GM21528 (cell line): Measurements from ENCODE around the gene HOXD9.

ENCODE experiments used
- ATAC-seq: cut with Tn5 transposase; IDR thresholded peaks from one replicate; pipeline ENCODE4 v1.9.1; 2021; ENCODE audit warnings: mild to moderate bottlenecking, moderate library complexity; ENCODE audit not compliant: unreplicated experiment, low FRiP score

HOXD9 gene

DNA sequence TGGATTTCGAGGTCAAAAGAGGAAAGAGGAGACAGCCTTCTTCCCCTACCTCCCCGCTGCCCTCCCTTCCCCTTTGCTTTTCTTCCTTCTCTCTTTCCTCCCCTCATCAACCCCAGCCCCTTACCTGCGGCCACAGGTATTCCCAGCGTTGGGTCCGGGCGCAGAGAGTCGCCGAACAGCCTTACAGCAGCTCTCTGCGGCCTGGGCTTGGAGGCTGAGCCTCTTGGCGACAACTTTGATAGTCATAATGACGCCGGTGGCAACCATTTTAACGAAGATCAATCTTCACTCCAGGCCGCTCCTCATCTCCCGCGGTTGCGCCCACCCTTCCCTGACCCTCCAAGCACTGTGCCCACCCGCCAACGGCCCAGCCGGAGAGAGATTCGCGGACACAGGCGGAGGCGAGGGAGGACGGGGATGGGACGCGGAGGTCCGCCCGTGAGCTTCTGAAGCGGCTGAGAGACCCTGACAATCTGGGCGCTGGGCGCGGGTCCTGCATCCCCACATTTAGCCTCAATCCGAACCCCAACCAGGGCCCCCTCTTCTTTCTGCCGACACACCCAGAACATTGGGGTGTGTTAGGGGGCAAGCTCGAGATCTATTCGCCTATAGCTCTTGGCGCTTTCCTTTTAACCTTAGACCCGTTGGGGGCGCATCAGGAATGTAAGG, 37.3 kb upstream of the HOXD9 start:
- no peak for ATAC-seq

DNA sequence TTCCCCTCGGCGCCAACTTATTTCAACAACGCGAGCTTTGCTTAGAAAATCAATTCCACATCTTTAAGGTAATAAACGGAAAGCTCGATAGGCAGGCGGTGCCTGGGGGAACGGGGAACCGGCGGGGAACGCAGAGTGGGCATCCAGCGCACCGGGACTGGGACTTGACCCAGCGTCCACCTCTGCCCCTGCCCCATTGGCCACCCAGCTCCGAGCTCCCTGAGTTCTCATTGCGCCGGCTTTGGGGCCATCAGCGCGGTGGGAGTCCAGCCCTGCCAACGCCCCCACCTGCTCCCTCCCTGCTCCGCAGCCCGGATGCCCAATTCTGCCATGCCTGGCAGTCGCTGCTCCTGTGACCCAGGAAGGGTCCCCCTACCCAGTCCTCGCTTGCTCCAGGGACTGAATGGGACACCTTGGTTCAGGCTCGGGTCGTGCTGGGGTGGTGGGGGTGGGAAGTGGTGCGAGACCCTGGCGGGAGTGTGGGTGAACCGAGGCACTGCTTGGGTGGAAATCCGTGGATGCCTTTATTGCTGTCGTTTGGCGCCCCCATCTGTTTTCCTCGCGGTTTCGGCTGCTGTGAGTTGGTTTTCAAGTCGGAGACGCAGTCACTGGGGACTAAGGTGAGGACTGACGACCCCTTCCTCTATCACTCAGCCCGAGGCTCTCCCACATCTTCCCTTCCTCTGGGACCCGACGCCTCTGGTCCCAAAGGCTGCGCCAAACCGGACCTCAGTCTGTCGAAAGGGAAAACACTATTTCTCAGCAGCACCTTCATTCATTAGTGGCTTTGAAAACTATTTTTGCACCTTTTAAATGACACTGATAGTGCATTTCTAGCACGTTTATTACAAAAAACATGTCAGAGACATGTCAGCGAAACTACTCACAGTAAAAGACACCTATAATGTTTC, 36.4 kb upstream of the HOXD9 start:
- ATAC-seq, result no peak

DNA sequence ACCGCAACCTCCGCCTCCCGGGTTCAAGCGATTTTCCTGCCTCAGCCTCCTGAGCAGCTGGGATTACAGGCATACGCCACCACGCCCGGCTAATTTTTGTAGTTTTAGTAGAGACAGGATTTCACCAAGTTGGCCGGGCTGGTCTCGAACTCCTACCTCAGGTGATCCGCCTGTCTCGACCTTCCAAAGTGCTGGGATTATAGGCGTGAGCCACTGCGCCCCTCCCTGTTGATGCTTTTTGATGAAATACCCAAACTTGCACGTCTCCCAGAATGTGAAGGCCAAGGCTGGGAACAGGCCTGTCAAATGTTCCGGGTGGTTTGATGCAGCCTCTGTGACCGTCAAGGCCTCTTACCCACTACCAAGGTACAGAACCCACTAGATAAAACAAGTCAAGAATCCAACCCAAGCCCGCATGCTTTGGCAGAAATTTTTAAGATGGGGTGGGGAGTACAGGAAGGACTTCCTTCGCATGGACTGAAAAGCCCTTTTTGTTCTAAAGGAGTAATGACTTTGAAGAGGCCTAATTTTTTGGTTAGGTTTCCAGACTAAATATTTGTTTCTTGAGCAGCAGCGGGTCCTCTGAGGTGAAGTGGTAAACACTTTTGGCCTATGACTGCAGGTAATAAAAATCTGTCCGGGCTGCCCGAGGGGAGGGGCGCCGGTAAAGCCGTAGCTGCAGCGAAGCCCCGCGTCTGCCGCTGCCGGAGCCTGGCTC, 35.0 kb upstream of the HOXD9 start:
- no peak for ATAC-seq

DNA sequence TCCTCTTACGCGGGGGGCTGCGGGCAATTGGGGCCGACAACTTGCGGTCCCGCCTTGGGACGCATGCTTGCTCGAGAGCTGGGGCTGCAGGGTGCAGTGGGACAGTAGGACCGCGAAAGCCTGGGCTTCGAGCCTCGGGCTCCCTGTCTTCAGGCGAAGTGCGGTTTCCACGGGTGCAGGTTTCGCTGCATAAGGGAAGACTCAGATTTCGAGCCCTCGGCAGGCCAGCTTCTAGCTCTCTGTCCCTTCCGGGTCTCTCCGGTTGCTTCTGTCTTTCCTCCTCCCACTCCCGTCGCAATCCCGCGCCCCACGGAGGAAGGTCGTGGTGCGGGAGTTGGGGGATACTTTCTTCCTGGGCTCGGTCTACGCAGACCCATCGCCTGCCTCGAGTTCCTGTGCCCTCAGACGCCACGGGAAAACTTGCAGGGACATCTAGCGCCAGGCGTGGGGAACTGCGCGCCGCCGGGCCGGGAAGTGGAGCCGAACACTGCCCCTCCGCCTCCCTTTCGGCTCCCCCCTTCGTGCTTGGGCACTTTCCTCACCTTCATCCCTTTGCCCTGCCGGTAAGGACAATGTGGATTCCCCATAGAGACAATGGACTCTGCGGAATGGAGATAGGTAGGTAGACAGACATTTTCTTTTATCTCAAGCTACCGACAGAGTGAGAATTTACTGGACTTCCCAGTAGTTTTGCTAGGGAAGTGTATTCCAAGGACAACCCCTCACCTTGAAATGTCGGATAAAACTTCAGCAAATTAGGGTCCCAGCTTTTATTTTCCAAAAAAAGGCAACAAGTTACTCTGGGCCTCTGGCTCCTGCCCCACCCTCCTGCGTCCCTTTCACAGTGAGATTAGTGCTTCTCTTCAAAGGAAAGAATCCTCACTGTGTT, 34.2 kb upstream of the HOXD9 start:
- ATAC-seq, result no peak

DNA sequence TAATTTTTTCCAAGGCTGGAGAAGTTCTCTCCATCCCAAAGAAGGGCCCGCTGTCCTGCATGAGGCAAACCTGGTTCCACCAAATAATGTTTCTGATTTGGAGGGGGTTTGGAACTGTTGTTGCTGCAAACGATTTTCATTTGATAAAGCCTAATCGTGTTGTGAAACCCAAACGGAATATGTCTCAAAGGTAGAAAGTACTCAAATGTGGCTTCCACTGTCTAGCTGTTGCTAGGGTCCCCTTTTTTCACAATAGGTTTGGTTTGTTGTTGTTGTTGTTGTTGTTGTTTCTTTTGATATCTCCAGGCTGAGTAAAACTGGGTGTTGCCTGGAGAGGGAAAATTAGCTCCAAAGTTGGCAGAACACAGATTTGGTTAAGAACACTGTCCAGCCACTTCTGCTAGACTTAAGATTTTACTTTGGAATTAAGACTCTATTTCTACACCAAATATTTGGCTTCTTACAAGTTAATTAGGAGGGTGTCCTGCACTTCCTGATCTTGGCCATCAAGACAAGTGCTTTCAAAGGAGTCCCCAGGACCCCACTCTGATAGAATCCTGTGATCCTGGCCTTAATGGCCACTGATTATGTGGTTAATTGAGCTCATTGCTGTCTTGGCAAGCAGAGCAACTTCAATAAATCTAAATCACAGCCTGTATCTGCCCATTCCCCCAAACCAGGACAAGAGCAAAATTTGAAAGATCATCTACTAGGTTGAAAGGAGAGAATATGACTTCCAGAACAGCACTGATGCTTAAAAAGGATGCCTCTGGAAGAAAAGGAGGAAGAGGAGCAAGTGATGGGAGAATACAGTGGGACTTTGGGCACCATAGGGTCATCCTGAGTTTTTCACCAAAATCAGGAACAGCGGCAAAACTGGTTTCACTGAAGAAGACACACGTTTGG, 33.3 kb upstream of the HOXD9 start:
- ATAC-seq, result no peak

DNA sequence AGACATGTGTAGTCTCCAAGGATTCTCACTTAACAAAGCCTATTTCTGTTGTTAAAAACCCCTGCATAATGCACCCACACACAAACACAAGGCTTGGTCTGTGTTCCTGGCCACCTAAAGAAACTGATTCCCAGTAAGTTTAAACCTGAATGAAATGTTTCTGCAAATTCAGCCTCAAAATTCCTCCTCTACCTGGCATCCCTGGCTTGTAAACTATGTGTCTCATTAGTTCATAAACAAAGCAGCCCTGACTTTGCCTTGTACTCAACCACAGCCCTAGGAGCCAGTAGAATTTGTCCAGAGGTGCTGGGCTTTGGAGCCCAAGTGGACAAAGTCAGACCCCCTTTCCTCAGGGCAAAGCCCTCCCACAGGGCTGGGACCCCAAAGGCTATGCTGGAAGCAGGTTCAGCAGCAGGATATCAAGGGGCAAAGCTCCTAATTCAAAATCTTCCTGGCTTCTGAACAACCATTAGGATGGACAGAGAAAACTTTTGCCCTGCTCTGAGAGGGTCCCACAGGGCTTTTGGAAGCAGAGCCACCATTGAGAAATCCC, 32.6 kb upstream of the HOXD9 start:
- ATAC-seq, result no peak

DNA sequence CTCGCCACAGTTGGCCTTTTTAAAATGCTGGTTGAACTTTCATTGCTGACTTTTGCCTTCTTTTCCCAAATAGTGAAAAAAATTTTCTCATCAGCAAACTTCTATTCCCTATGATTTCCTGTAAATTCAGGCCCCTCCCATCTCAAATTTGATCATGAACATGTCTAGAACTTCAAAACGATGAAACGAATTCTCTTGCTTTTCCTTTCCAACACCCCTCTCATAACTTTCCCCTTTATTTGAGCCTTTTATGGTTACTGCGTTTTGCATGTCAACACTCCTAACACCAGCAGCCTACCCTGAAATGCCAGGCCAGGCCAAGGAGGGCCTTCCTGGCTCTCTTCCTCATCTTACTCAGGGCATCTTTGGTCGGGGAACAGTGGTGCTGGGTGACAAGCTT, 31.7 kb upstream of the HOXD9 start:
- no peak for ATAC-seq

DNA sequence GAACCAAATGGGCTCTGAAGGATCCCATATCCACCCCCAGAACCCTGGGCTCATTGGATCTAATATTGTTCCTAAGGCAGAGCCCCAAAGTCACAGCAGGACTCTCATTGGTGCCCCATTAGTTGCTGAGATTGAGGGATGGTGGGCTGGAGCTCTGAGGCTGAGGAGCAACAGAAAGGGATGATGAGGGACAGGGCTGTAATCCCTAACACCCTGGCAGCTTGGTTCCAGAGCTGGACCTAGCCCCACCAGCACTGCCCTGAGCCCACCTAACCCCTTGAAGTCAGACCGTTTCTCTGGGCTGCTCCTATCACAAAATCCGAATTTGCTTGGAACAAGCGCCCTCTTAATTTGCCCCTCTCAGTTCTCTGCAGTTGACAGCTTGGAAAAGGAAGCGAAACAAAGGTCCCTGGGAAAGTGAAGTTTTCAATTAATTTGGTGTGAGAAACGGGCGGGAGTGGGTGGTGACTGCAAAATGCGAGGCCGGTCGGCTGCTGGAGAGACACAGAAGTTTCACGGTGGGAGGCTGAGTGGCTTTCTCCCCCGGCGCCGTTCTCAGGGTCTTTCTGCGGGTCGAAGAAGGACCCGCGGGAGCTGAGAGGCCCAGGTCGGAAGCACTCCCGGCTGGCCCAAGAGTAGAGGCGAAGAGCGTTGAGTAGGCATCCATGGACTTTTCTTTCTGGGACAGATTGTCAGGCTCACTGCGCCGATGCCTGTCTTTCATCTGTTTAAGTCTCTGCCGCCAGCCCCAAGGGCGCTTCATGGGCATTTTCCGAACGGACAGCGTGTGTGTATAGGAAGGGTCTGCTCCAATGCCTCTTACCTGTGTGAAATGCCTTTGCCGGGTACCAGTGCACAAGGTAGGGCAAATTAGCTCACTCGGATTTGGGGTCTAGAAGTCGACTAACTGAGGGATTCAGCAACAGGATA, 30.9 kb upstream of the HOXD9 start:
- ATAC-seq, result no peak

DNA sequence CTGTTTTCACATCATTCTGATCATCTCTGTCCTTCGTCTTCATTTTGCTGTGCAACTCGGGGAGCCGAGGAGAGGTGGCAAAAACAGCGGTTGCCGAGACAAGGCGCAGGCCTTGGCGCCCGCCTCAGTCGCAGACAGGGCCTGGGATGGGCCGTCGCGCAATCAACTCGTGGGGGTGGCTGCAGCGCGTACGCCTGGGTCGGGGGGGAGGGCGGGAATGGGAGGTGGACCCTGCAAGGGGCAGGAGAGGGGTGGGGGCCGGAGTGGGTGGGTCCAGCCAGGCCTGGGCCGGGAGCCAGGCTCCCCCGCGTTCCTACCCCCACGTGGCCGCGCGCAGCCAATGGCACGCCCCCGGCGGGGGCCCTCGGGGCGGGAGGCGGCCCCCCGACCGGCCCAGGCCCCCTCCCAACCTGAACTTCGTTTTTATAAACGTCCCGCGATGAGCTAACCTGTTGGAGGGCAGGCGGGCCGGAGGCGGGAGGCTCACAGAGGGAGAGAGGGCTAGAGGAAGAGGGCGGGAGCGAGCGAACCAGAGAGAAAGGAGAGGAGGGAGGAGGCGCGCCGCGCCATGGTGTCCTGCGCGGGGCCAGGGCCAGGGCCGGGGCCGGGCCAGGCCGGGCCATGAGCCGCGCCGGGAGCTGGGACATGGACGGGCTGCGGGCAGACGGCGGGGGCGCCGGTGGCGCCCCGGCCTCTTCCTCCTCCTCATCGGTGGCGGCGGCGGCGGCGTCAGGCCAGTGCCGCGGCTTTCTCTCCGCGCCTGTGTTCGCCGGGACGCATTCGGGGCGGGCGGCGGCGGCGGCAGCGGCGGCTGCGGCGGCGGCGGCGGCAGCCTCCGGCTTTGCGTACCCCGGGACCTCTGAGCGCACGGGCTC, 30.0 kb upstream of the HOXD9 start, which contains the start of gene HOXD13:
Gene HOXD13, plus strand, starts transcription at position 452 of the 875 bp plus-strand sequence. Its CDS starts 170 bp downstream, at position 622.
- no peak for ATAC-seq

DNA sequence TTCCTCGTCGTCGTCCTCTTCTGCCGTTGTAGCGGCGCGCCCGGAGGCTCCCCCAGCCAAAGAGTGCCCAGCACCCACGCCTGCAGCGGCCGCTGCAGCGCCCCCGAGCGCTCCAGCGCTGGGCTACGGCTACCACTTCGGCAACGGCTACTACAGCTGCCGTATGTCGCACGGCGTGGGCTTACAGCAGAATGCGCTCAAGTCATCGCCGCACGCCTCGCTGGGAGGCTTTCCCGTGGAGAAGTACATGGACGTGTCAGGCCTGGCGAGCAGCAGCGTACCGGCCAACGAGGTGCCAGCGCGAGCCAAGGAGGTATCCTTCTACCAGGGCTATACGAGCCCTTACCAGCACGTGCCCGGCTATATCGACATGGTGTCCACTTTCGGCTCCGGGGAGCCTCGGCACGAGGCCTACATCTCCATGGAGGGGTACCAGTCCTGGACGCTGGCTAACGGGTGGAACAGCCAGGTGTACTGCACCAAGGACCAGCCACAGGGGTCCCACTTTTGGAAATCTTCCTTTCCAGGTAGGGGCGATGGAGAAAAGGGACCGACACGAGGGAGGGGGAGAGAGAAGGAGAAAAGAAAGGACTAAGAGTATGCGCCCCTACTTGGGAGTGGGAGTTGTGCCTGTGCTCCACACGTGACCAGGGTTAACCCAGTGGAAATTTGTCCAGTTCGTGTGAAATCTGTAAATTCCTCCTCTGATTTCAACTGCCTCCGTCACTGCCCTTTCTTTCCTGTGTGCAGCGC, 29.2 kb upstream of the HOXD9 start:
- ATAC-seq, result no peak

DNA sequence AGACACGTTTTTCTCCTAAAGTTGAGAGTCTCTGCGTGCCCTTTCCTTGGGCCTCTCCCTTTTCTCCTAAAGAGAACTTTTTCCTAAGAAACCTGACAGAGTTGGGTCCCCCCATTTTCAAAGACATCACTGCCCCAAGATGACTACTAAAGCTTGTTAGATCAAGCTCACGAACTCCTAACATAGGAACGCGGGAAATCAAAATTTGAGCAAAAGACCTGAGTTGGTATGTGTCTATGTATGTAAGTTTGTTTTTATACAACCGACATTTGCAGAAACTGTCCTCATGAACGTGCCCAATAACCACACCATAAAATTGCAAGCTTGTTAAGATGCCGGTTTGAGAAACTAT, 28.6 kb upstream of the HOXD9 start:
- ATAC-seq, result no peak

DNA sequence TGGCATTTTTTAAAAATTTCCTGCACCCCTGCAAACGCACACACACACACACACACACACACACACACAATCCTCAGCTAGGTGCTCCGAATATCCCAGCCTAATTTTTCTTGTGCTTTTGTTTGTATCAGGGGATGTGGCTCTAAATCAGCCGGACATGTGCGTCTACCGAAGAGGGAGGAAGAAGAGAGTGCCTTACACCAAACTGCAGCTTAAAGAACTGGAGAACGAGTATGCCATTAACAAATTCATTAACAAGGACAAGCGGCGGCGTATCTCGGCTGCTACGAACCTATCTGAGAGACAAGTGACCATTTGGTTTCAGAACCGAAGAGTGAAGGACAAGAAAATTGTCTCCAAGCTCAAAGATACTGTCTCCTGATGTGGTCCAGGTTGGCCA, 28.2 kb upstream of the HOXD9 start:
- no peak for ATAC-seq

DNA sequence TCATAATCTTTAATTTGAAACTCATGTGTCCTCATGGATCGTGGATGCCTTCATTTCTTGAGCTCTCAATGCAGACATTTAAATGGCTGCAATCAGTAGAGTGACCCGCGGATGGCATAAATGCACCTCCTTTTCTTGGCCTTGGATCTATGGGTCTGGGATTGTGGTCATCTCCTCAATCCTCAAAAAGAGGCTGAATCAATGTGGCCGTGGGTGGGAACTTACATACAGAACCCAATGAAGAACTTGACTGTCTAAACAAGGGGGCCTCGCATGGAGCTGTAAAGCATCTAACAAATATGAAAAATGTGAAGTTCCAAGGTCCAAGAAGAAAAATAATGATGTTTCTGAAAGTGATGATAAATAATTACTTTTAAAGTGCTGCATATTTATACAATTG, 27.1 kb upstream of the HOXD9 start:
- no peak for ATAC-seq

DNA sequence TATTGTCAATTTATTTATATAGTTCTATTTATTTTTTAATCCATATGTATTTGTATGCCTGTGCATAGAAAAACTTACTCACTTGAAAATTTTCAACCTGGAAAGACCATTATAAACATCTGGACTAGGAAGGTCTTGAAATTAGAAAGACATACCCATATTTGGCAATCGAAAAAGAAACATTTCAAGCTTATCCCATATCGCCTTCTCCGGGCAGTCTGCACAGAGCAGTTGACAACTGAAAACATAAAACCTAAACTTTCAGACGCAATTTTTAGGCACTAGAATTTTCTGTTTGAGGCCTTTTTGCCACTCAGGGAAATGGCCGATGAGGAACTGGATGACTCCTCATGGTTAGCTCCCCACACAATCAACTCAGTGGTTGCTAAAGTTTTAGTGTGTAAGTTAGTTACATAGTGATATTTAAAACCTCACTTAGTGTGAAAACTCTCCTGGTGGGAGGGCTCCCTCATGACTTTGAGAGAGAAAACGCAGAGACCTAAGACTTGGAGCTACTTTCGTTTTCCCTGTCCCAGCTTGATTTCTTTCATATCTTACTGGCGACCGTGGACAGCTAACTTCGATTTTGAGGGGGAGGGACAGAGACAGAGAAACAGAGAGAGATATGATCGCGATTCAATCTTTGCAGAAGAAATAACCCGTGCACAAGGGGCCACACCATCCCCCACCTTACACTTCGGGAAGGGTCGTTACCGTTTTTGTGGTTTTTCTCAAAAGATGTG, 26.1 kb upstream of the HOXD9 start:
- no peak for ATAC-seq

DNA sequence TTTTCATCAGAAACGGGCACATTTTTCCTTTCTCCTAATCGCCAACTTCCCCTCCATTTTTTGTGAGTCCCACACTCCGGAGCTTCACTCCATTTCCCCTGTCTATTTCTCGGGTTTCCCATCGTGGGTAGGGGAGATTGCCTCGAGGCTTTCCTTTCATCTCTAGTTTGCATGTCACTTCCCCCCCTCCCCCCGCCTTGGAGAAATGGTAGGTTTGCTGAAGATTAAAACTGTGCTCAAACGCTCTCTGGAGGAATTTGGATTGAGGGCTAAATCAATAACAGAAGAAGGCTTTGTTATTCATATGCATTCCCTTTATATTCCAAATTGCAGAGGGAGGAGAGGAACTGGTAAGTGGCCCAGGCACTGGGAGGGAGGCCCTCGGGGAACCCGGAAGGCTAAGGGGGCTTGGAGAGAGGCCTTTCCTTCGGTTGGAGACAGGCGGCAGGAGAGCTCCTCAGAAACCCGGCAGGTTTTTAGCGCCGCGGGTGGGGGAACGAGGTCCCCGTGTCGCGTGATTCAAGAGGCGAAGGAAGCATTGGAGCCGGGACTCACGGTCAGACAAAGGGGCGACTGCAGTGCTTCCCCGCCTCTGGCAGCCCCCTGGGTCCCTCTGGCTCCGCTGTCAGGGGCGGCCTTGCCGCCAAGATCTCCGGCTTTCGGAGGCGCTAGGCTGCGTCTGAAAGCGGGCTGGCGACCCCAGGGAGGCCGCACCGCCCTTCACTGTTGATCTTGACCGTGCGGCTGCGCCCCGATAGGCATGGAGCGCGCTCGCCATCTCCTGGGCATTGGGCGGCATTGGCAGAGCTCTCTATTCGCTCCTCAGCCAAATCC, 25.3 kb upstream of the HOXD9 start:
- ATAC-seq, result peak; percentile 83
